Activated CD4-positive, alpha-beta T cell treated with anti-CD3 and anti-CD28 coated beads, Interleukin-2, Interleukin-6, amounts not matched to agents 100 ng/mL and 50 ng/mL, durations not matched to agents 16 hours and 8 hours (primary cell): Measurements from ENCODE around the gene TMEM115.
A peak's percentile ranks its signal among the peaks of the same experiment; 100 is the strongest.

ENCODE experiments used
- DNase-seq: peaks from one replicate; pipeline ENCODE4 v3.0.0-alpha.2; 2020

Gene TMEM115

GRCh38 chr3:50375258-50375931 is 16.1 kb upstream of the TMEM115 start:
- DNase-seq = no peak

DNA sequence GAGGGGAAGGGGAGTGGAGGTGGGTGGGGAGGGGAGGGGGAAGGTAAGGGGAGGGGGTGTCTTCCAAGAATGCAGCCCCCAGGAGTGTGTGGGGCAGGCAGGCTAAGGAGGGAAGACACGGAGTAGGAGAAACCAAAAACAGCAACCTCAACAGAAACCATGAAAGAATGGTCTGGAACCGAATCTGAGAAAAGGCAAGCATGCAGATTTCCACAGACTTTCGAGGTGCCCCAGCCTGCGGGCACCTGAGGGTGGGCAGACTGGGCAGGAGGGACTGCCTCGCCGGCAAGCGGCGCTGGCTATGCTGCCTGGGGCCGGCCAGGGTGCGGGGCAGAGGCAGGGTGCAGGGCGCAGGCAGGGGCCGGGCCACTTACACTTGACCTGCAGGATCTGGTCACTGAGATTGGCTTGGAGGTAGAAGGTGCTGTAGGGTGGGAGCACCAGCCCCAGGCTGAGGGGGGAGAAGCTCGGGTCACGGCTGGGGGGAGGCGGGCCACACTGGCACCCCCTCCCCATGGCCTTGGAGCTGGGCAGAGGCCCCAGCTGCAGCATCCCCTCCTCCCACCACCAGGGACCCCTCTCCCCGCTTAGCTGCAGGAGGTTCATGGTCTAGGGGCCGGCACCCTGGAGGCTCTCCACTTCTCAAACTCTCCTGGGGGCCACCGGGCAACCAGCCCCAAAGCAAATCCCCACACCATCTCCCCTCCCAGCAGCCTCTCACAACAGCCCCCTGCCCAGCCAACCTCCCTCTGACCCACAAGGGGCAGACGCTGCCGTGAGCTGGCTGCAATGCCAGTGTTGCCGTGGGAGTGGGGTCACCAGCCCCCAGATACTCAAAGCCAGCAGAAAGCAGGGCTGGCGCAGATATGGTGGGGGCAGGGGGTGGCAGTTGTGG is 15.3 kb upstream of the TMEM115 start:
- DNase-seq = no peak

DNA sequence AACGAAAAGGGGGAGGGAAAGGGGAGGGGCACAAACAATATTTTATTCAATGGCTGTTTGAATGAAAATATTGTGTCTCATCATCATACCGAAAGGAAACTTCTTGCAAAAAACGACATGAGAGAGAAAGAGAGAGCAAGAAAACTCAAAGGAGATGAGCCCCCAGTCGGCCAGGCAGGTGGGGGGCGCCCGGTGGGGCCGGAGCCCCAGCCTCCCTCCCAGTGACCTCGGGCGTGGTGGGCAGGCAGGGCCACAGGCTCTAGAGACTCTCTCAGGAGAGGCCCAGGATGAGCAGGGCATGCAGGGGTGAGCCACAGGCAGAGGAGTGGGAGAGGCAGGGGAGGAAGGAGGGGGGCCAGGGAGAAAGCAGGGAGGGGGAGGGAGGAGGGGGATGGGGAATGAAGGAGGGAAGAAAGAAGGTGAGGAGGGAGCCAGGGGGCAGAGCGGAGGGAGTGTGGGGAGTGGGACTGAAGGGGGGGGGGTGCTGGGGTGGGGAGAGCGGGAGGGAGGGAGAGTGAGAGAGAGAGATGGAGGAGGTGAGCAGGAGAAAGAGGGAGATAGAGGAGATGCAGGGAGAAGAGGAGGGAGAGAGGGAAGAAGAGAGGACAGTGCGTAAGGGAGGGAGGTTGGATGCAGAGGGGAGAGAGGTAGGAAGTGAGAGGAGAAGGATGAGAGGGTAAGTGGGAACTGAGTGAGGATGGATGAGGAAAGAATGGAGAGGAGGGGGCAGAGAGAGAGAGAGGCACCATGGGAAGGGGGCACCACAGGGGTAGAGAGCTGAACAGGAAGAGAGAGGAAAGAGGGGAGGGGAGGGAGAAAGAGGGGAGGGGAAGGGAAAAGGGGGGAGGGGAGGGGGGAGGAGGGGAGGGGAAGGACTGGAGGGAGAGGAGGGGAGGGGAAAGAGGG is 14.1 kb upstream of the TMEM115 start:
- DNase-seq = no peak

- no peak for DNase-seq
Measured at GRCh38 chr3:50372349-50372748, 13.0 kb upstream of the TMEM115 start.

GRCh38 chr3:50371133-50371685 is 11.9 kb upstream of the TMEM115 start:
- no peak for DNase-seq

GRCh38 chr3:50370594-50370993 is 11.3 kb upstream of the TMEM115 start:
- no peak for DNase-seq

DNA sequence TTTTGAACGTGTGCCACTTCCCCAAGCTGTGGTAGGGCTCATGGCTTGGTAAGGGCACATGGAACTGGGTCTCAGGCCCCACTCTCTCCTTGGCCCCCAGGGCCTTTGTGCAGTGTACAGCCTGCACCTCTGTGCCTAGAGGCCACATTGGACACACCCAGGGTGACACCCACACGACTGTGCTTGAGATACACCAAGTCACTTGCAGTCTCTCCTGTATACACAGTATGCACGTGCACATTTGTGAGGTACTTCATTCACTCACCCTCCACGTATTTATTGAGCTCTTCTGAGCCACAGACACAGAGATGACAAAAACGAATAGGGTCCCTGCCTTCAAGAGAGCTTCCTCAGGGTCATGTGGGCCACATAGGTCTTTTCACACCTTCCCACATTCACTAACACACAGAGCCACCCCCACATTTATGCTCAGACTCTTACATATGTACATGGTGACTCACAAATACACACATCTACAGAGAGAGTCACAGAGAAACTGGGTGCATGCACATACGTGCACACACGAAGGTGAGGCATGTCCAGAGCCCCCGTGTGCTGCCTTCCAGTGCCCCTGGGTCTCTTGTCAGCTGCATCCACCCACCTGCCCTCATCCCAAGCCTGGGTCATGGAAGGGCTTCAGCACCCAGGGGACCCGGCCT is 9.8 kb upstream of the TMEM115 start:
- DNase-seq = no peak

DNA sequence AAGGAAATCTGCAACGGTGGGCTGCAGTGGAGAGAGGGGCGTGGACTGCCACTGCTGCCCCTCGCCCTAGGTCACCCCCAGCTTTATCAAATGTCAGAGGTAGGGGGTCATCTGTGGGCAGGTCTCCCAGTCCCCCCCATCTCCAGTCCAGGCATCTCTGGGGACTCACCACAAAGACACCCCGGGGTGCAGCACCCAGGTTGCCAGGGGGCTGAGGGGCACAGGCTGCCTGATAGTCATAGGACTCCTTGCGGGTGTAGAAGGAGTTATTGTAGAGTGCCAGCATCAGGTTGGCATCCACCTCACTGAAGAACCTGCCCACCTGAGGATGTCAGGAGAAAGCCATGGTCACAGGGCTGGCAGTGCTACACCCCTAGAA is 6.5 kb upstream of the TMEM115 start:
- no peak for DNase-seq

- DNase-seq = peak; percentile 95
Measured at GRCh38 chr3:50365080-50365841, 5.9 kb upstream of the TMEM115 start.

GRCh38 chr3:50364573-50365079 is 5.3 kb upstream of the TMEM115 start:
- no peak for DNase-seq

DNA sequence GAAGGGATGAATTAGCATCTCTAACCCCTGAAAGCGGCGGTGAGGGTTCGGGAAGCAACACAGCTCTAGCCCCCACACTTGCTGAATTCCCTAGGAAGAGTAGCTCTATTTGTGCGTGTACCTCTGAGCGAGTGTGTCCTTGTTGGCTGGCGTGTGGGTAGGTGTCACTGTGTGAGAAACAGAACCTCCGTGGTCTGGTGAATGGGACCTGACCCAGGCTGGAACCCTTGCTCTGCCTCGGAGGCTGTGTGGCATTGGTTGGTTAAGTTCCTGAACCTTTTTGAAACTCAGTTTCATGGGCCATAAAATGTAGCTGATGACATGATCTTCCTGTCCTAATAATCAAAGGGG is 414 bp upstream of the TMEM115 start:
- no peak for DNase-seq

DNA sequence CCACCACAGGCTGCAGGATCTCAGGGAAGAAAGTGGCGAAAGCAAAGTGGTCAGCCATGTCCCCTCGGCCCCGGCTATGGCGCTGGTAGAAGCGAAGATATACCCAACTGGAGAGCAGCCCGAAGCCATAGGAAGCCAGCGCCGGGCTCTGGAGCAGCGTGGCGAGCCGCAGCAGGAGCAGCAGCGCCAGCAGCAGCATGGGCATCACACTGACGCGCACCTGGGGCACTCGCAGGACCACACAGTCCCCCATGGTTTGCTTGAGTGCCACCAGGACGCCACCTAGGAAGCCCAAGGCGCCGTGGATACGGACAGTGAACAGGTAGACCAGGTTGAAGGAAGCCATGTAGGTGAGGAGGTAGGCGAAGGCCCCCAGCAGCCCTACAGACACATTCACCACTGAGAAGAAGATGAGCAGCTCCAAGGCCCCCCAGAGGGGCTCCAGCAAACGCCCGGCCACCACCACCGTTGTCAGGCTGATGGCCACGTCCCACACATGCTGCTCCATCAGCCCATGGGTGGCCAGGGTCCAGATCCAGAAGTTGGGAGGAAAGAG is 888 bp downstream of the TMEM115 start:
- DNase-seq = no peak

DNA sequence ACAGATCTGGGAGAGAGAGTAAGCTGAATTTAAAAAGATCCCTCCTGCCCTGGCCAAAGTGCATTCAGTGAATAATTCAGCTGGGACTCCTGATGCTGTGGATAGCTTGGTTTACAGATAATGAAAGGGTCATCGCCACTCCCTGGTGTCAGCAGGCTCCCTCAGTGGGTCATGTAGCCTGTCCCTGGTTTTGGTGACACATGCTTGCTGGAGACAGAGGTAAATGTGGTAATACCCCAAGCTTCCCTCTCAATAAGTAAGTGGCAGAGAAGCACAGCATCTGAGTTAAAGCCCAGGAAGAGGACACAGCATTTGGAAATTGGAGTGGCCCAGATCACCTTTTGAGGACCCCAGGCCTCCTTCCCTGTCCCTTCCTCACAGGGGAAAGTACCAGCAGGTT is 1.8 kb downstream of the TMEM115 start:
- no peak for DNase-seq

DNA sequence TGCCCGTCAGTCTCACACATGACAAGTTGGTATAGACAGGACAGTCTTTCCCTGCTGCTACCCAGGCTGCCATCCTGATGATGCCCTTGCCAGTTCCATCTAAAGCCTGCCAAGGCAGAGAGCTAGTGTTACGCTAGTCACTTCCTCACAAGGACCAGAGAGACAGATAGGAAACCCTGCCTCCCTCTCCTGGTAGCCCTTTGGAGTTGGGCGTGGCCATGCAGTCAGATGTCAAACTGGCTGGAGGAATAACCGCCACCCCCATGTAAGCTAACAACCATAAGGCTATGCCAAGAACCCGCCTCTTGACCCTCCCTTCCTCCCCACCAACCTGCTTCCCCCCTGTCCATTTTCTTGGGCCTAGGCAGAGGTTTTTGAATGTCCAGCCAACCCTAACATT is 2.8 kb downstream of the TMEM115 start:
- DNase-seq = no peak

DNA sequence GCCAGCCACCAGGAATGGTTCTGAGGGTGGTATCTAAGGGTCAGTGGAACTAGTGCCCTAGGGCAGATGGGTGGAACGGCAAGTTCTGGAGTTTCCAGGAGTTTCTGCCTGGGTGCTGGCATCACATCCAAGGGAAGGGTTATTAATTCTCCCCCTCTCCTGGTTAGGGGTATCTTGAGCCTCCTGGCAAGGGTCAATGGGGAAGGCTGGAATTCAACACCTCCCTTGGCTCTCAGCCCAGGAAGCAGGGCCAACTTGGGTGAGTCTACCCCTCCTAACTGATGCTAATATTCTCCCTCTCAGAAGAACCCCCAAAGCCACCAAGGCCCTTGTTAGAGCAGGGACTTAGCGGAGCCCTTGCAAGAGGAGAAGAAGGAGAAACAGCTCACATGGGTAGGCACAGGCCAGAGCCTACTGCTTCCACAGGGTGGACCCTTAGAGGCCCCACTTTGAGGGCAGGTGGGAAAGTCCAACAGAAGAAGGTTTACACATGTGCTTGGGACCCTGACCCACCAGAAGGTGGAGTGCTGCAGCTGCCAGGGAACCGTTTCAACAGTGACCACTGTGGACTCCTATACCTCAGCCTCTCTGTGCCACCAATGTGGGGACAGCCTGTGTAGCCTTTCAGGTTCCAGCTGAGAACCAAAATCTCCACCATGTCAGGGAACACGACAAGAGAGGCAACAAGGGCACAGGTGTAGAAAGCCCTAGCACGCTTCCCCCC is 3.3 kb downstream of the TMEM115 start:
- DNase-seq = no peak

DNA sequence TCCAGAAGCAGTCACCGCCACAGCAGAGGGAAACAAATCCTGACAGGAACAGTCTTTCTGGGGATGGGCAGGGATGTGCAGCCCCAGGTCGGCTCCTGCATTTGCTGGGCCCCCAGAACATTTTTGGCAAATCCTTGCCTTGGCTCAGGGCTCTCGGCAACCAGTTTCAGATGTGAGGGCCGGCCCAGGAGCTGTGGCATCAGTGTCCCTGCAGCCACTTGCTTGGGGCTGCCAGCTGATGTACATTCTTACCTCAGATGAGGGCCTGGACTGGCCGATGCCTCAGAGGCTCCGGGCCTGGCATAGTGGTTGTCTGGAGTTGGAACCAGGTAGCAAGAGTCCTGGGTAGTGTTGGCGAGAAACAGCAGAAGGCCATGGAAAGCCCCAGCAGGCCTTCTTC is 4.5 kb downstream of the TMEM115 start:
- no peak for DNase-seq

GRCh38 chr3:50354186-50354764 is 5.0 kb downstream of the TMEM115 start:
- DNase-seq = no peak

DNA sequence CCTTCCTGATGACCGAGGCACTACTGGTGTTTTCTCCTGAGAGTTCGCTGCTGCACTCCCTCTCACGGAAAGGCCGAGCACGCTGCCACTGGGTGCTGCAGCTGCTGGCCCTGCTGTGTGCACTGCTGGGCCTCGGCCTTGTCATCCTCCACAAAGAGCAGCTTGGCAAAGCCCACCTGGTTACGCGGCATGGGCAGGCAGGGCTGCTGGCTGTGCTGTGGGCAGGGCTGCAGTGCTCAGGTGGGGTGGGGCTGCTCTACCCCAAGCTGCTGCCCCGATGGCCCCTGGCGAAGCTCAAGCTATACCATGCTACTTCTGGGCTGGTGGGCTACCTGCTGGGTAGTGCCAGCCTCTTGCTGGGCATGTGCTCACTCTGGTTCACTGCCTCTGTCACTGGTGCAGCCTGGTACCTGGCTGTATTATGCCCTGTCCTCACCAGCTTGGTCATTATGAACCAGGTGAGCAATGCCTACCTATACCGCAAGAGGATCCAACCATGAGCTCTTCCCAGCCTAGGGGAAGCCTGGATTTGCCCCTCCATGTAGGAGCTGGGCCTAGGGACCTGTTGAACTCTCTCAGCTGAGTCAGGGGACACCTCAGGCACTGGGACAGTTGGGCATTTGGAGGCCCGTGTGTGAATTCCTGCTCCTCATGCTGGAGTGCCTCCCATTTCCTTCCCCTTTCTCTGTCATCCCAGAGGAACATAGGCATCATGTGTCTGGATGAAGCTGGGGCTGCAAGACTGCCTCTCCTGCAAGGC is 5.9 kb downstream of the TMEM115 start:
- DNase-seq = no peak

- no peak for DNase-seq
Measured at GRCh38 chr3:50352781-50353180, 6.5 kb downstream of the TMEM115 start.
